ENCODE results near the gene VSTM1. TPM values are rescaled to one million over a fixed set of nuclear protein-coding genes. Genes with fewer than 3 reads are reported as not detected.
A peak's percentile ranks its signal among the peaks of the same experiment; 100 is the strongest.
"Not testable (repeated sequence)": the region's sequence is repeated elsewhere in the genome, so short reads cannot be mapped to it uniquely, and the experiment has no call there.

The VSTM1 gene
- total RNA-seq, 3 donors from 2014 or later (not counting 1 experiment from before 2014, with no cell fraction given), result 0.72 to 2.8 (median 2.7) TPM

DNA sequence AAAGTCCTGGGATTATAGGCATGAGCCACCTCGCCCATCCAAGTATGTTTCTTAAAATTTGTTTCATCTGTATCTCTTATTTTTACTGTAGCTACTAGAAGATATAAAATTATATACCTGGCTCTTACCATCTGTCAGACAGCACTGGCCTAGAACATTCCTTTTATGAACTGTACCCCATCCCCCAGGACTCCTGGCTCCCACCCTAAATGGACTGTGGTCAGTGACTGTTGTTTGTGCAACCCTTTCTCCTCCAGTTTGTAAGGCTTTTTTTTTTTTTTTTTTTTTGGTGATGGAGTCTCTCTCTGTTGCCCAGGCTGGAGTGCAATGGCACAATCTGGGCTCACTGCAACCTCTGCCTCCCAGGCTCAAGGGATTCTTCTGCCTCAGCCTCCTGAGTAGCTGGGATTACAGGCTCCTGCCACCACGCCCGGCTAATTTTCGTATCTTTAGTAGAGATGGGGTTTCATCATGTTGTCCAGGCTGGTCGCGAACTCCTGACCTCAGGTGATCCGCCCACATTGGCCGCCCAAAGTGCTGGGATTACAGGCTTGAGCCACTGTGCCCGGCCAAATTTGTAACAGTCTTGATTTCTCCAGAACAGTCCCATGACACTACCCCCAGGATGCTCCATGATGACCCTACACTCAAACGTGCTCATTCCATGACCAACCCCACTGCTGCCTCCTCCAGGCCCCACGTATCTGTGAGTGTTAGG, 41.5 kb upstream of the VSTM1 start:
- Mint-ChIP-seq H3K27ac (peak overlapping the region in 1 of 2 donors; percentile 28), H3K36me3 (no peaks in the 10 kb centered on the region), H3K4me1 (peaks cover 13 to 30% of the 10 kb centered on the region in 2 donors), H3K27me3 (ENCODE audit: low read depth in 2 of 2) (no peaks in the 10 kb centered on the region), H3K4me3 (peak overlapping the region; percentile 35), H3K9me3 (no peaks in the 10 kb centered on the region)
- H3K27me3 ChIP-seq (ENCODE audit: control insufficient read depth, insufficient read depth, low read length), result no peaks in the 10 kb centered on the region
- no peak for DNase-seq
- no peak for ATAC-seq
- H3K36me3 ChIP-seq (ENCODE audit: control insufficient read depth, insufficient read depth, low read length), result peaks cover 39% of the 10 kb centered on the region
- no peak overlapping the region for H3K4me3 ChIP-seq (ENCODE audit: low read length)
- H3K4me1 ChIP-seq (ENCODE audit: control insufficient read depth, insufficient read depth, low read length), result peaks cover 14% of the 10 kb centered on the region
- 90% methylated on average over 10 of the region's 11 CpGs for WGBS (ENCODE audit: insufficient coverage)
- H3K9me3 ChIP-seq (ENCODE audit: control insufficient read depth, insufficient read depth, low read length), result no peaks in the 10 kb centered on the region
- TF ChIP-seq, protein P1, sequence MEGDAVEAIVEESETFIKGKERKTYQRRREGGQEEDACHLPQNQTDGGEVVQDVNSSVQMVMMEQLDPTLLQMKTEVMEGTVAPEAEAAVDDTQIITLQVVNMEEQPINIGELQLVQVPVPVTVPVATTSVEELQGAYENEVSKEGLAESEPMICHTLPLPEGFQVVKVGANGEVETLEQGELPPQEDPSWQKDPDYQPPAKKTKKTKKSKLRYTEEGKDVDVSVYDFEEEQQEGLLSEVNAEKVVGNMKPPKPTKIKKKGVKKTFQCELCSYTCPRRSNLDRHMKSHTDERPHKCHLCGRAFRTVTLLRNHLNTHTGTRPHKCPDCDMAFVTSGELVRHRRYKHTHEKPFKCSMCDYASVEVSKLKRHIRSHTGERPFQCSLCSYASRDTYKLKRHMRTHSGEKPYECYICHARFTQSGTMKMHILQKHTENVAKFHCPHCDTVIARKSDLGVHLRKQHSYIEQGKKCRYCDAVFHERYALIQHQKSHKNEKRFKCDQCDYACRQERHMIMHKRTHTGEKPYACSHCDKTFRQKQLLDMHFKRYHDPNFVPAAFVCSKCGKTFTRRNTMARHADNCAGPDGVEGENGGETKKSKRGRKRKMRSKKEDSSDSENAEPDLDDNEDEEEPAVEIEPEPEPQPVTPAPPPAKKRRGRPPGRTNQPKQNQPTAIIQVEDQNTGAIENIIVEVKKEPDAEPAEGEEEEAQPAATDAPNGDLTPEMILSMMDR (IDR thresholded peaks at IDR 0.05), result no peak
- intact Hi-C loops (cut with micrococcal nuclease), result no loop called here
- no peak overlapping the region for H3K27ac ChIP-seq (ENCODE audit: low read length)

DNA sequence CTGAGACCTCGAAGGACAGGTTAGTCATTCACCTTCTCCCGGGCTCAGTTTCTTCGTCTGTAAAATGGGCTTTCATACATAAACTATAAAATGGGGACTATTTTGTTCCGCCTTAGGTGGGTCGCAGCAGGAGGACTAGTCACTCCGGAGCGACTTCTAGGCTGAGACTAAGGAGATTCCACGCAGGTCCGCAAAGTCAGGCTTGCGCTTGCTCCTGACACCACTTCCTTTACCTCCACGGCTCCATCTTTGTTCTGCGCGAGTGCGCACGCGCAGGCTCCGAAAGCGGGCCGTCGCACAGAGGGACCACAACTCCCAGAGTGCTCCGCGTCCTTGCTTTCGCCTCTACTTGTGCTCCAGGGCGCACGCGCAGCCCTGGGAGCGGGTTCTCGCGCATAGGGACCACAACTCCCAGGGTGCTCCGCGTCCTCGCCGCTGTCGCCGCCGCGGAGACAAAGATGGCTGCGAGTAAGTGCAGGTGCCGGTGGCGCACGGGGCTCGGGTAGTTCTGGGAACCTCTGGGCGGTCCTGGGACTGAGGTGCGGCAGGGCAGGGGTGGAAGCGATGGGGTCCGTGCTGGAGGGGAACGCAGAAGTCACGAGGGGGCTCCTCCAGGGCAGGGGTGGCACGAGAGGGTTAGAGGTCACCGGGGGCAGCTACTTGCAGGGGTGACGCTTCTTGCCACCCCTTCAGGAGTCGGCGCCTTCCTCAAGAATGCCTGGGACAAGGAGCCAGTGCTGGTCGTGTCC, 38.9 kb upstream of the VSTM1 start, which contains the start of gene NDUFA3:
Gene NDUFA3 (plus strand): TSS at position 435 of the 749 bp plus-strand sequence. CDS start 24 bp downstream, at position 459.
- Histone ChIP-seq H3K27ac (ENCODE audit: low read length) (peak within 1 kb of the TSS; percentile 82), H3K36me3 (ENCODE audit: control insufficient read depth, insufficient read depth, low read length) (peaks cover 19% of the 10 kb centered on the region), H3K27me3 (ENCODE audit: control insufficient read depth, insufficient read depth, low read length) (no peaks in the 10 kb centered on the region), H3K4me3 (ENCODE audit: low read length) (peak within 1 kb of the TSS; percentile 74), H3K4me1 (ENCODE audit: control insufficient read depth, insufficient read depth, low read length) (peaks cover 14% of the 10 kb centered on the region), H3K9me3 (ENCODE audit: control insufficient read depth, insufficient read depth, low read length) (no peaks in the 10 kb centered on the region)
- Mint-ChIP-seq H3K9me3 (no peaks in the 10 kb centered on the region), H3K4me3 (peak within 1 kb of the TSS; percentile 97), H3K27ac (peak within 1 kb of the TSS; percentile 89 to 99), H3K4me1 (peaks cover 13 to 30% of the 10 kb centered on the region in 2 donors), H3K36me3 (no peaks in the 10 kb centered on the region), H3K27me3 (ENCODE audit: low read depth in 2 of 2) (no peaks in the 10 kb centered on the region)
- 3% methylated on average over 54 of the region's 54 CpGs for WGBS (ENCODE audit: insufficient coverage)
- intact Hi-C loops (cut with micrococcal nuclease), result loop anchor here (1.0 kb wide), 2 partner anchors 13 to 35 kb away; partner anchors contain the start of genes CNOT3, PRPF31 and TFPT
- TF ChIP-seq, protein P1 (IDR thresholded peaks at IDR 0.05), result no peak
- ATAC-seq, result peak; percentile 99 to 100 (median 99)
- peak; percentile 95 to 100 for DNase-seq

DNA sequence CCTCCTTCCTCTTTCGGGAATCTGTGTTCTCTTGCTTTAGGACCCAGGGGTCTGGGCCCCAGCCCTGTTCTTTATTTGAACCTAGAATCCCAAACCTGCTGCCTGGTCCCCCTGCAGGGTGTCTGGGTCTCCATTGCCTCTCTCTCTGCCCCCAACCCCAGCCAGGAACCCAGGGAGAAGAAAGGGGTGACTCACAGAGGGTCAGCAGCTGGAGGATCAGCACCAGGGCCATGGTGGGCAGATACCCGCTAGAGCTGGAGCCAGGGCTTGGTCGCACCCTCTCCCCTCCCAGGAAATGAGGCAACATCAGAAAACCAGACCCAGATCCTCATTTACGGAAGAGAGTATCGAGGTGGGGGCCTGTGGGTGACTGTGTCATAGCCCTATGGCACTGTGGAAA, 36.9 kb upstream of the VSTM1 start, which contains the start of gene OSCAR:
Gene OSCAR (minus strand): TSS at position 243 of the 400 bp plus-strand sequence. CDS start 11 bp downstream, at position 232.
- Histone ChIP-seq H3K27me3 (ENCODE audit: control insufficient read depth, insufficient read depth, low read length) (no peaks in the 10 kb centered on the region), H3K36me3 (ENCODE audit: control insufficient read depth, insufficient read depth, low read length) (peaks cover 3% of the 10 kb centered on the region), H3K27ac (ENCODE audit: low read length) (no peak within 1 kb of the TSS), H3K4me1 (ENCODE audit: control insufficient read depth, insufficient read depth, low read length) (peaks cover 28% of the 10 kb centered on the region), H3K9me3 (ENCODE audit: control insufficient read depth, insufficient read depth, low read length) (no peaks in the 10 kb centered on the region), H3K4me3 (ENCODE audit: low read length) (no peak within 1 kb of the TSS)
- no peak for ATAC-seq
- 51% methylated on average over 5 of the region's 5 CpGs for WGBS (ENCODE audit: insufficient coverage)
- Mint-ChIP-seq H3K4me3 (peak within 1 kb of the TSS; percentile 97), H3K27ac (peak within 1 kb of the TSS; percentile 39 to 80), H3K9me3 (no peaks in the 10 kb centered on the region), H3K27me3 (ENCODE audit: low read depth in 2 of 2) (peaks cover 0 to 6% of the 10 kb centered on the region in 2 donors), H3K4me1 (peaks cover 24 to 36% of the 10 kb centered on the region in 2 donors), H3K36me3 (no peaks in the 10 kb centered on the region)
- TF ChIP-seq, protein P1 (IDR thresholded peaks at IDR 0.05), result no peak
- DNase-seq, result no peak
- intact Hi-C loops (cut with micrococcal nuclease), result no loop called here

DNA sequence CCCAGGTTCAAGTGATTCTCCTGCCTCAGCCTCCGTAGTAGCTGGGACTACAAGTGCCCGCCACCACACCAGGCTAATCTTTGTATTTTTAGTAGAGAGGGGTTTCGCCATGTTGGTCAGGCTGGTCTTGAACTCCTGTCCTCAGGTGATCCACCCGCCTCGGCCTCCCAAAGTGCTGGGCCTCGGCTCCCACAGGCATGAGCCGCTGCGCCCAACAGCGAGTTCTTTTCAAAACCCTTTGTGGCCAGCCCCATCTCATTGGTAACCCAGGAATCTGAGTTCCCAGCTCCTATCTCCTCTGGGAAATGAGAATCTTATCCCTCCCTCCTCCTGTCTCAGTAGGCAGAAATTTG, 36.2 kb upstream of the VSTM1 start:
- intact Hi-C loops (cut with micrococcal nuclease); H3K27me3 Mint-ChIP-seq (ENCODE audit: low read depth in 2 of 2); H3K36me3 ChIP-seq (ENCODE audit: control insufficient read depth, insufficient read depth, low read length); H3K4me3 Mint-ChIP-seq; H3K27ac Mint-ChIP-seq; H3K4me3 ChIP-seq (ENCODE audit: low read length); H3K9me3 Mint-ChIP-seq; DNase-seq; H3K27me3 ChIP-seq (ENCODE audit: control insufficient read depth, insufficient read depth, low read length); H3K36me3 Mint-ChIP-seq; ATAC-seq; H3K9me3 ChIP-seq (ENCODE audit: control insufficient read depth, insufficient read depth, low read length); H3K27ac ChIP-seq (ENCODE audit: low read length): not testable (repeated sequence)
- WGBS (ENCODE audit: insufficient coverage), result 95% methylated on average over 9 of the region's 9 CpGs
- peaks cover 34% of the 10 kb centered on the region for H3K4me1 ChIP-seq (ENCODE audit: control insufficient read depth, insufficient read depth, low read length)
- H3K4me1 Mint-ChIP-seq, result peaks cover 24 to 37% of the 10 kb centered on the region in 2 donors
